ENCODE results near the gene TTYH2. TPM values are rescaled to one million over a fixed set of nuclear protein-coding genes. Genes with fewer than 3 reads are reported as not detected.

TTYH2 gene, protein sequence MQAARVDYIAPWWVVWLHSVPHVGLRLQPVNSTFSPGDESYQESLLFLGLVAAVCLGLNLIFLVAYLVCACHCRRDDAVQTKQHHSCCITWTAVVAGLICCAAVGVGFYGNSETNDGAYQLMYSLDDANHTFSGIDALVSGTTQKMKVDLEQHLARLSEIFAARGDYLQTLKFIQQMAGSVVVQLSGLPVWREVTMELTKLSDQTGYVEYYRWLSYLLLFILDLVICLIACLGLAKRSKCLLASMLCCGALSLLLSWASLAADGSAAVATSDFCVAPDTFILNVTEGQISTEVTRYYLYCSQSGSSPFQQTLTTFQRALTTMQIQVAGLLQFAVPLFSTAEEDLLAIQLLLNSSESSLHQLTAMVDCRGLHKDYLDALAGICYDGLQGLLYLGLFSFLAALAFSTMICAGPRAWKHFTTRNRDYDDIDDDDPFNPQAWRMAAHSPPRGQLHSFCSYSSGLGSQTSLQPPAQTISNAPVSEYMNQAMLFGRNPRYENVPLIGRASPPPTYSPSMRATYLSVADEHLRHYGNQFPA
- 149 and 160 TPM in 2 replicates for total RNA-seq (2013; cell fraction: nucleolus; rRNA removed)
- total RNA-seq (2014; rRNA removed) = 9.7 and 10.7 TPM in 2 replicates
- 4.2 and 4.4 TPM in 2 replicates for total RNA-seq (2014; rRNA removed; fragmentation: Illumina TruSeq; extraction: Trizol)
- 7.7 and 8.5 TPM in 2 replicates for total RNA-seq (2021)
- polyA plus RNA-seq (2011; ENCODE audit: low read depth) = 2.5 TPM
- polyA plus RNA-seq (2011; rRNA removed) = 14.1 and 25.2 TPM in 2 replicates
- polyA plus RNA-seq (2011; cell fraction: cytosol; rRNA removed) = 24.7 and 32.7 TPM in 2 replicates
- 99.0 and 109 TPM in 2 replicates for polyA plus RNA-seq (2011; cell fraction: nucleus; rRNA removed)
- polyA plus RNA-seq (2012) = 3.8 and 5.7 TPM in 2 replicates
- 5.8 and 6.6 TPM in 2 replicates for polyA plus RNA-seq (2014; fragmentation: Illumina TruSeq; extraction: Trizol)
- under 1 TPM; 0.26 to 0.47 TPM for polyA plus RNA-seq (2014; fragmentation: Nextera tagmentation; extraction: Ambion mirVana)
- polyA plus RNA-seq (2014; rRNA removed) = 9.9 and 10.4 TPM in 2 replicates
- polyA plus RNA-seq (2016; fragmentation: Nextera tagmentation; extraction: Ambion mirVana) = 1 to 10 TPM; 6.5 to 6.7 TPM
- polyA minus RNA-seq (2011; rRNA and poly(A)+ RNA removed) = 24.1 and 32.2 TPM in 2 replicates
- polyA minus RNA-seq (2011; cell fraction: cytosol; rRNA and poly(A)+ RNA removed) = 5.4 and 7.2 TPM in 2 replicates
- 20.9 and 23.5 TPM in 2 replicates for polyA minus RNA-seq (2011; cell fraction: nucleus; rRNA and poly(A)+ RNA removed)
- Bru-seq, nascent RNA = percentile 79 among the genes with signal in this experiment
- percentile 84 among the genes with signal in this experiment for BruChase-seq, experiment 1, labeled RNA remaining after a 6-hour chase
- percentile 81 among the genes with signal in this experiment for BruChase-seq, experiment 2, labeled RNA remaining after a 2-hour chase
- long read RNA-seq, experiment 1, partial matches to known transcripts = 0 of 5 reads
- long read RNA-seq, experiment 1, other reads (novel, unspliced or antisense) = 2 of 5 reads
- long read RNA-seq, experiment 2, partial matches to known transcripts = 0 of 2 reads
- long read RNA-seq, experiment 2, other reads (novel, unspliced or antisense) = 0 of 2 reads

DNA sequence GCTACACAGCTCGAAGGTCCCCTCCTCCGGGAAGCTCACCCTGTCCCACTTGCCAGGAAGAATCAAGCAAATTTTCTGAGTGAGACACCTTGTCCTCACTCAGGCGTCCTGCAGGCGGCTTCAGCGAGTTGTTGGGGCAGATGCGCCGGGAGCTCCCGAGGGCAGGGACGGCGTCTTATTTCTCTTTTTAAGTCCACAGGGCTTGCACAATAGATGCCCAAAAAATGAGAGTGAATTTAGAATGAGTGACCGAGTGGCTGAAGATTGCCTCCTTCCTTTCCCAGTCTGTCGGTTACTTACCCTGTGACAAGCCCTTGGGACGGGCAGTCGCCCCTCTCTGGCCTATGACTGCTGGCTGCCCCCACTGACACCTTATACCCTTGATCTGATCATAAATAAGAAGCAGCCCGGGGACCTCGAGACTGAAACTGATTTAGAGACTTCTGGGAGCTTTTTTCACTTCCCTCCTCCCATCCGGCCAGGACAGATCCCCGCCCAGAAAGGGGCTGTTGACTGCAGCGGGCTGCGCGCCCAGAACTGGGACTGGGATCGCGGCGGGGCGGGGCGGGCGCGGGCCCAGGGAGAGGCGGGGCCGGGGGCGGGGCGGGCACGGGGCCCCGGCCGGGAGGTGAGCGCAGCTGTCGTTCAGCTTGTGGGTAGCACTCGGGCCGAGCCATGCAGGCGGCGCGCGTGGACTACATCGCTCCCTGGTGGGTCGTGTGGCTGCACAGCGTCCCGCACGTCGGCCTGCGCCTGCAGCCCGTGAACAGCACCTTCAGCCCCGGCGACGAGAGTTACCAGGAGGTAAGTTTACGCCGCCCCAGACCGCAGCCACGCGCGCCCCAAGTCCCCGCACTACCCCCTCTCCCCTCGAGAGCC lies at the start of gene TTYH2:
Gene TTYH2, plus strand, starts transcription at position 659 of the 879 bp plus-strand sequence. Its CDS starts 17 bp downstream, at position 676.
- no peaks in the 10 kb centered on the region for H3K27me3 ChIP-seq (replicated peaks in 1 of 2; ENCODE audit: control insufficient read depth in 2 of 2, insufficient read depth in 2 of 2, low read length in 1 of 2)
- H3K4me3 ChIP-seq = peak within 1 kb of the TSS; percentile 77
- DNase-seq (ENCODE audit: low read depth, low spot score) = no peak
- H3K27ac ChIP-seq (ENCODE audit: control insufficient read depth, insufficient read depth) = peak within 1 kb of the TSS; percentile 47
- ChIA-PET RAD21 (ENCODE audit: unreplicated experiment) (interaction anchor here (0.5 to 1.9 kb wide), 9 partner anchors 10 to 155 kb away, joined by 3 to 10 read pairs (median 4); partner anchors contain the start of genes BTBD17 and RPL38), CTCF (interaction anchor here (0.6 to 3.4 kb wide), 8 partner anchors 9 to 537 kb away, joined by 3 to 25 read pairs (median 4); partner anchors contain the start of gene RPL38), SMC1A (ENCODE audit: uncharacterized antibody, unreplicated experiment) (interaction anchor here (1.0 to 3.3 kb wide), 7 partner anchors 18 to 85 kb away, joined by 3 to 9 read pairs (median 3); no protein-coding TSS in a partner anchor), POLR2A (interaction anchor here (0.5 to 2.1 kb wide), 5 partner anchors 10 to 361 kb away, joined by 3 to 7 read pairs (median 3); partner anchors contain the start of gene RPL38)
- H3K36me3 ChIP-seq (ENCODE audit: control insufficient read depth in 2 of 2, insufficient read depth in 2 of 2, low read length in 1 of 2) = peaks cover 7 to 12% of the 10 kb centered on the region in 2 experiments
- TSS peak; percentile 95 for BruUV-seq (replicated peaks)
- peaks cover 3% of the 10 kb centered on the region; the same call in 1 of the 2 replicates for H4K20me1 ChIP-seq (ENCODE audit: control insufficient read depth, insufficient read depth)
- H2AFZ ChIP-seq (ENCODE audit: control insufficient read depth, low read depth, low read length) = peak within 1 kb of the TSS; percentile 61
- FAIRE-seq = peak; percentile 75
- peak; percentile 76 for ATAC-seq
- H3K4me1 ChIP-seq (ENCODE audit: control insufficient read depth, insufficient read depth, low read length) = peaks cover 28% of the 10 kb centered on the region
- H3K4me2 ChIP-seq (ENCODE audit: control insufficient read depth, insufficient read depth) = peak within 1 kb of the TSS; percentile 89
- intact Hi-C loops (cut with micrococcal nuclease; ENCODE audit: unreplicated experiment) (loop anchor here (5.0 kb wide), 1 partner anchor 69 kb away; no protein-coding TSS in a partner anchor), in situ Hi-C loops (cut with MboI) (loop anchor here (10.0 kb wide), 1 partner anchor 62 kb away; the partner anchor contains the start of gene DNAI2)
- H3K79me2 ChIP-seq (ENCODE audit: control insufficient read depth, insufficient read depth, low read length) = peaks cover 15% of the 10 kb centered on the region
- WGBS (ENCODE audit: insufficient coverage, insufficient replicate concordance, low lambda C conversion rate, missing lambda C conversion rate) = 7% methylated on average over 27 of the region's 62 CpGs
- H3K9ac ChIP-seq (ENCODE audit: control insufficient read depth, insufficient read depth, low read length) = peak within 1 kb of the TSS; percentile 55
- H3K9me3 ChIP-seq (replicated peaks; ENCODE audit: control insufficient read depth, insufficient read depth, low read length) = no peaks in the 10 kb centered on the region
- TF ChIP-seq SPI1 (IDR thresholded peaks at IDR 0.05; ENCODE audit: borderline replicate concordance, insufficient read depth, low read depth, low read length) (peak; percentile 69; the same call in 1 of the 2 replicates), ETV6 (conservative IDR thresholded peaks at IDR 0.05 in 1 of 2, IDR thresholded peaks at IDR 0.05 in 1 of 2; ENCODE audit: borderline replicate concordance in 1 of 2, low read depth in 1 of 2) (0 out of 4 replicates have a peak, but pooled peaks of 1 of the 2 experiments have one; percentile 31), STAT3 (IDR thresholded peaks at IDR 0.05; ENCODE audit: low read depth, low read length) (no peak), IKZF1 (conservative IDR thresholded peaks at IDR 0.05) (peak; percentile 41; the same call in 1 of the 2 replicates), TCF12 (IDR thresholded peaks at IDR 0.05; ENCODE audit: low read depth, low read length) (peak; percentile 71; the same call in 1 of the 2 replicates), BHLHE40 (IDR thresholded peaks at IDR 0.05; ENCODE audit: borderline replicate concordance in 1 of 2, low read depth in 2 of 2, low read length in 1 of 2) (peak in 1 of 2 experiments; percentile 63; a peak in 2 of 4 replicates), BACH1 (IDR thresholded peaks at IDR 0.05; ENCODE audit: borderline replicate concordance) (peak; percentile 87)
- TF ChIP-seq, protein P1, sequence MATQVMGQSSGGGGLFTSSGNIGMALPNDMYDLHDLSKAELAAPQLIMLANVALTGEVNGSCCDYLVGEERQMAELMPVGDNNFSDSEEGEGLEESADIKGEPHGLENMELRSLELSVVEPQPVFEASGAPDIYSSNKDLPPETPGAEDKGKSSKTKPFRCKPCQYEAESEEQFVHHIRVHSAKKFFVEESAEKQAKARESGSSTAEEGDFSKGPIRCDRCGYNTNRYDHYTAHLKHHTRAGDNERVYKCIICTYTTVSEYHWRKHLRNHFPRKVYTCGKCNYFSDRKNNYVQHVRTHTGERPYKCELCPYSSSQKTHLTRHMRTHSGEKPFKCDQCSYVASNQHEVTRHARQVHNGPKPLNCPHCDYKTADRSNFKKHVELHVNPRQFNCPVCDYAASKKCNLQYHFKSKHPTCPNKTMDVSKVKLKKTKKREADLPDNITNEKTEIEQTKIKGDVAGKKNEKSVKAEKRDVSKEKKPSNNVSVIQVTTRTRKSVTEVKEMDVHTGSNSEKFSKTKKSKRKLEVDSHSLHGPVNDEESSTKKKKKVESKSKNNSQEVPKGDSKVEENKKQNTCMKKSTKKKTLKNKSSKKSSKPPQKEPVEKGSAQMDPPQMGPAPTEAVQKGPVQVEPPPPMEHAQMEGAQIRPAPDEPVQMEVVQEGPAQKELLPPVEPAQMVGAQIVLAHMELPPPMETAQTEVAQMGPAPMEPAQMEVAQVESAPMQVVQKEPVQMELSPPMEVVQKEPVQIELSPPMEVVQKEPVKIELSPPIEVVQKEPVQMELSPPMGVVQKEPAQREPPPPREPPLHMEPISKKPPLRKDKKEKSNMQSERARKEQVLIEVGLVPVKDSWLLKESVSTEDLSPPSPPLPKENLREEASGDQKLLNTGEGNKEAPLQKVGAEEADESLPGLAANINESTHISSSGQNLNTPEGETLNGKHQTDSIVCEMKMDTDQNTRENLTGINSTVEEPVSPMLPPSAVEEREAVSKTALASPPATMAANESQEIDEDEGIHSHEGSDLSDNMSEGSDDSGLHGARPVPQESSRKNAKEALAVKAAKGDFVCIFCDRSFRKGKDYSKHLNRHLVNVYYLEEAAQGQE (IDR thresholded peaks at IDR 0.05; ENCODE audit: low read depth, low read length) = no peak
- TF ChIP-seq, protein P2, sequence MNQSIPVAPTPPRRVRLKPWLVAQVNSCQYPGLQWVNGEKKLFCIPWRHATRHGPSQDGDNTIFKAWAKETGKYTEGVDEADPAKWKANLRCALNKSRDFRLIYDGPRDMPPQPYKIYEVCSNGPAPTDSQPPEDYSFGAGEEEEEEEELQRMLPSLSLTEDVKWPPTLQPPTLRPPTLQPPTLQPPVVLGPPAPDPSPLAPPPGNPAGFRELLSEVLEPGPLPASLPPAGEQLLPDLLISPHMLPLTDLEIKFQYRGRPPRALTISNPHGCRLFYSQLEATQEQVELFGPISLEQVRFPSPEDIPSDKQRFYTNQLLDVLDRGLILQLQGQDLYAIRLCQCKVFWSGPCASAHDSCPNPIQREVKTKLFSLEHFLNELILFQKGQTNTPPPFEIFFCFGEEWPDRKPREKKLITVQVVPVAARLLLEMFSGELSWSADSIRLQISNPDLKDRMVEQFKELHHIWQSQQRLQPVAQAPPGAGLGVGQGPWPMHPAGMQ (IDR thresholded peaks at IDR 0.05; ENCODE audit: borderline replicate concordance) = no peak

All from GM12878 (cell line).